A204.1 (cell line): ENCODE data around the gene SSH2.
"Not testable (repeated sequence)": the region's sequence is repeated elsewhere in the genome, so short reads cannot be mapped to it uniquely, and the experiment has no call there.

Experiments used
- FAIRE-seq: peaks from 2 replicates; lab custom pipeline; 2012; peaks lifted over from hg19 to GRCh38; lab: Jason Lieb, UNC

The SSH2 gene

GRCh38 chr17:29929533-29930408 is at the start of gene SSH2:
TSS of gene SSH2 (minus strand) at chr17:29930228. CDS start at chr17:29930000, 228 bp downstream.
- FAIRE-seq: no peak

- no peak for FAIRE-seq
Observed at GRCh38 chr17:29977836-29978235, 47.8 kb upstream of the SSH2 start.

- no peak for FAIRE-seq
Observed at GRCh38 chr17:29973005-29973404, 43.0 kb upstream of the SSH2 start.

GRCh38 chr17:29972277-29972676 is 42.2 kb upstream of the SSH2 start:
- no peak for FAIRE-seq

- FAIRE-seq: no peak
Observed at GRCh38 chr17:29968271-29968670, 38.2 kb upstream of the SSH2 start.

GRCh38 chr17:29962656-29963055 is 32.6 kb upstream of the SSH2 start:
- no peak for FAIRE-seq

- no peak for FAIRE-seq
Observed at GRCh38 chr17:29959658-29960337, 29.8 kb upstream of the SSH2 start.

GRCh38 chr17:29958947-29959657 is 29.1 kb upstream of the SSH2 start:
- FAIRE-seq: no peak

- not testable (repeated sequence) for FAIRE-seq
Observed at GRCh38 chr17:29957488-29957887, 27.5 kb upstream of the SSH2 start.

- no peak for FAIRE-seq
Observed at GRCh38 chr17:29956225-29956624, 26.2 kb upstream of the SSH2 start.

- no peak for FAIRE-seq
Observed at GRCh38 chr17:29954405-29954804, 24.4 kb upstream of the SSH2 start.

- FAIRE-seq: no peak
Observed at GRCh38 chr17:29949696-29950095, 19.7 kb upstream of the SSH2 start.

- FAIRE-seq: no peak
Observed at GRCh38 chr17:29948448-29949215, 18.6 kb upstream of the SSH2 start.

GRCh38 chr17:29945281-29945680 is 15.3 kb upstream of the SSH2 start:
- peak; percentile 16 for FAIRE-seq

- FAIRE-seq: no peak
Observed at GRCh38 chr17:29941334-29941733, 11.3 kb upstream of the SSH2 start, which contains the start of gene EFCAB5. TSS of gene EFCAB5 (plus strand) at chr17:29941634. CDS start at chr17:29941797, 163 bp downstream.

GRCh38 chr17:29936724-29937123 is 6.7 kb upstream of the SSH2 start:
- FAIRE-seq: no peak

GRCh38 chr17:29935909-29936308 is 5.9 kb upstream of the SSH2 start:
- not testable (repeated sequence) for FAIRE-seq

GRCh38 chr17:29933379-29933778 is 3.4 kb upstream of the SSH2 start:
- peak; percentile 46 for FAIRE-seq

- peak; percentile 94 for FAIRE-seq
Observed at GRCh38 chr17:29931231-29931932, 1.4 kb upstream of the SSH2 start.

GRCh38 chr17:29930409-29931010 is 482 bp upstream of the SSH2 start:
- no peak for FAIRE-seq

GRCh38 chr17:29929006-29929532 is 959 bp downstream of the SSH2 start:
- FAIRE-seq: no peak
